Neuronal stem cell (in vitro differentiated cells): ENCODE data around the gene LILRB3.

Source experiments
- DNase-seq: peaks from one replicate; pipeline ENCODE4 v3.0.0-alpha.2; 2013; ENCODE audit warnings: low spot score
- H2AFZ ChIP-seq: one replicate; pipeline ENCODE4 v1.6.1; 2013; ENCODE audit warnings: mild to moderate bottlenecking, low read length, inconsistent platforms
- H2AK5ac ChIP-seq: 2 replicates; pipeline ENCODE4 v1.6.1; 2013; ENCODE audit warnings: low read depth, mild to moderate bottlenecking, inconsistent platforms, low read length, moderate library complexity, mixed read lengths
- H2BK120ac ChIP-seq: 2 replicates; pipeline ENCODE4 v1.6.1; 2013; ENCODE audit warnings: low read depth, mild to moderate bottlenecking, inconsistent platforms, low read length, moderate library complexity, mixed read lengths
- H2BK12ac ChIP-seq: one replicate; pipeline ENCODE4 v1.6.1; 2013; ENCODE audit warnings: low read length, inconsistent platforms
- H2BK15ac ChIP-seq: 2 replicates; pipeline ENCODE4 v1.6.1; 2013; ENCODE audit warnings: mild to moderate bottlenecking, low read length, inconsistent platforms, mixed read lengths
- H2BK5ac ChIP-seq: one replicate; pipeline ENCODE4 v1.6.1; 2013; ENCODE audit warnings: inconsistent platforms, mild to moderate bottlenecking, low read length, moderate library complexity
- H3K14ac ChIP-seq: one replicate; pipeline ENCODE4 v1.6.1; 2013; ENCODE audit warnings: low read length, inconsistent platforms
- H3K18ac ChIP-seq: 2 replicates; pipeline ENCODE4 v1.6.1; 2013; ENCODE audit warnings: low read length, inconsistent platforms
- H3K23ac ChIP-seq: 2 replicates; pipeline ENCODE4 v1.6.1; 2013; ENCODE audit warnings: low read depth, mild to moderate bottlenecking, mixed read lengths, low read length, inconsistent platforms; ENCODE audit not compliant: poor library complexity
- H3K27ac ChIP-seq: replicated peaks from 3 replicates; pipeline ENCODE4 v1.5.1; 2013; ENCODE audit warnings: low read length, inconsistent platforms
- H3K27me3 ChIP-seq, 3 experiments: 2 replicates each; pipeline ENCODE4 v1.6.1; 2013; ENCODE audit warnings: low read length in 3 of 3, mild to moderate bottlenecking in 2 of 3, inconsistent platforms in 1 of 3, low read depth in 1 of 3, mixed read lengths in 1 of 3, moderate library complexity in 1 of 3; ENCODE audit not compliant: control insufficient read depth in 3 of 3, insufficient read depth in 3 of 3
- H3K36me3 ChIP-seq, 2 donors: replicated peaks in 1 of 2; 2 replicates each; pipeline ENCODE4 v1.6.1; 2013; ENCODE audit warnings: low read length in 2 of 2; ENCODE audit not compliant: control insufficient read depth in 2 of 2, insufficient read depth in 2 of 2
- H3K4ac ChIP-seq: 2 replicates; pipeline ENCODE4 v1.6.1; 2013; ENCODE audit warnings: inconsistent platforms, mild to moderate bottlenecking, low read length, moderate library complexity
- H3K4me1 ChIP-seq, 2 donors: 1 replicate in 1 of 2; 2 replicates in 1 of 2; pipeline ENCODE4 v1.6.1; 2013; ENCODE audit warnings: low read length in 2 of 2, low read depth in 1 of 2; ENCODE audit not compliant: control insufficient read depth in 2 of 2, insufficient read depth in 1 of 2
- H3K4me2 ChIP-seq: one replicate; pipeline ENCODE4 v1.6.1; 2013; ENCODE audit warnings: mild to moderate bottlenecking, low read length, inconsistent platforms; ENCODE audit not compliant: insufficient read depth, poor library complexity, severe bottlenecking
- H3K4me3 ChIP-seq, 2 donors: 2 replicates each; pipeline ENCODE4 v1.5.1; 2013; ENCODE audit warnings: low read length in 2 of 2, mild to moderate bottlenecking in 2 of 2, inconsistent platforms in 1 of 2, moderate library complexity in 1 of 2
- H3K79me1 ChIP-seq: one replicate; pipeline ENCODE4 v1.6.1; 2013; ENCODE audit warnings: low read depth, mild to moderate bottlenecking, inconsistent platforms, low read length, moderate library complexity
- H3K9ac ChIP-seq: one replicate; pipeline ENCODE4 v1.6.1; 2013; ENCODE audit warnings: mild to moderate bottlenecking, low read depth, low read length, inconsistent platforms; ENCODE audit not compliant: poor library complexity
- H3K9me3 ChIP-seq, 2 donors: replicated peaks in 1 of 2; 2 replicates each; pipeline versions ENCODE3 to v1.6.1; 2013; ENCODE audit warnings: low read length in 2 of 2, mild to moderate bottlenecking in 2 of 2, inconsistent platforms in 1 of 2, low read depth in 1 of 2, mixed read lengths in 1 of 2, moderate library complexity in 1 of 2; ENCODE audit not compliant: control insufficient read depth in 2 of 2, insufficient read depth in 1 of 2
- H4K8ac ChIP-seq: one replicate; pipeline ENCODE4 v1.6.1; 2013; ENCODE audit warnings: low read depth, mild to moderate bottlenecking, inconsistent platforms, low read length, moderate library complexity
- H4K91ac ChIP-seq: one replicate; pipeline ENCODE4 v1.6.1; 2013; ENCODE audit warnings: low read length, low read depth, mild to moderate bottlenecking, inconsistent platforms; ENCODE audit not compliant: poor library complexity
- WGBS, 2 donors: extraction: QIAGEN DNeasy Blood & Tissue Kit; methylation state at CpG; one replicate each; pipeline ENCODE4 v1.1.7; 2013; ENCODE audit warnings: missing lambda C conversion rate in 2 of 2, mixed read lengths in 1 of 2; ENCODE audit not compliant: insufficient read length in 2 of 2, insufficient replicate concordance in 1 of 2; ENCODE audit errors: extremely low coverage in 2 of 2; 5-methylcytosine and 5-hydroxymethylcytosine counted together

LILRB3 gene

GRCh38 chr19:54189735-54190502, 32.9 kb downstream of the LILRB3 start:
- Histone ChIP-seq H3K27ac (peak overlapping the region; percentile 97), H2AFZ (peak overlapping the region; percentile 94), H3K36me3 (peaks cover 20 to 47% of the 10 kb centered on the region in 2 donors), H3K18ac (peak overlapping the region; percentile 100), H3K4me2 (peak overlapping the region; percentile 91), H2AK5ac (peak overlapping the region; percentile 63), H3K4me1 (peaks cover 8% of the 10 kb centered on the region in 2 donors), H2BK5ac (peak overlapping the region; percentile 93), H2BK15ac (peak overlapping the region; percentile 97), H3K27me3 (no peaks in the 10 kb centered on the region), H3K23ac (peak overlapping the region; percentile 85), H3K14ac (no peak overlapping the region), H3K9me3 (no peaks in the 10 kb centered on the region), H3K79me1 (peaks cover 15% of the 10 kb centered on the region), H2BK12ac (no peak overlapping the region), H2BK120ac (peak overlapping the region; percentile 94), H3K4me3 (peak overlapping the region; percentile 77 to 79), H3K9ac (peak overlapping the region; percentile 99), H4K8ac (no peak overlapping the region), H3K4ac (peak overlapping the region; percentile 84), H4K91ac (peak overlapping the region; percentile 85)
- WGBS, 2 donors: no CpG with 5 or more reads among the region's 65 CpGs
- DNase-seq: peak; percentile 100

DNA sequence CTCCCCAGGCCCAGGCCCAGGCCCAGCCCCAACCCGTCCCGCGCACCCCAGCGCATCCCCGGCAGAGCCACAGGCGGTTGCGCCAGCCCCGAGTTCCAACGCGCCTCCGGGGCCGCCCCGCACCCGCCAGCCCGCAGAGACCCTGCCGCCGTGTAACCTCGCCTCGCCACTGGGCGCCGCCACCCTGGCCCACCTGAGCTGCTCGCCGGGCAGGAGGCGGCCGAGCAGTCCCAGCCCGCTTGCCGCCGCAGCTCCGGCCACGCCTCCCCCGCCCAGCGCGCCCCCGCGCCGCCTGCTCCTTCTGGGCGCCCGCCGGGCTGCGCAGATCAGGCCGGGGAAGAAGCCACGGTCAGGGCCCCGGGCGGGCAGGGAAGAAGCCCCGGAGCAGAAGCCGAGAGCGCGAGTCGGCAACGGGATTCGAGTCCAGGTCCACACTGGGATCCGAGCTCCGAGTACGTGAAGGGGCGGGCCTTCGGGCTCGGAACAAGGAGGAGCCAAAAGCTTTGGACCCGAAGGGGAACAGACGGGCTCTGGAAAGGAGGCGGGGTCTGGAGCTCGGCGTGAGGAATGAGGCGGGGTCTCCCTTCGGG, 33.6 kb downstream of the LILRB3 start, which contains the start of gene MBOAT7:
TSS of gene MBOAT7 (minus strand) at position 436 of the 590 bp plus-strand sequence. CDS start 1,072 bp downstream, outside the sequence.
- H3K4me1 ChIP-seq: peaks cover 8% of the 10 kb centered on the region in 2 donors
- no peaks in the 10 kb centered on the region for H3K27me3 ChIP-seq

DNA sequence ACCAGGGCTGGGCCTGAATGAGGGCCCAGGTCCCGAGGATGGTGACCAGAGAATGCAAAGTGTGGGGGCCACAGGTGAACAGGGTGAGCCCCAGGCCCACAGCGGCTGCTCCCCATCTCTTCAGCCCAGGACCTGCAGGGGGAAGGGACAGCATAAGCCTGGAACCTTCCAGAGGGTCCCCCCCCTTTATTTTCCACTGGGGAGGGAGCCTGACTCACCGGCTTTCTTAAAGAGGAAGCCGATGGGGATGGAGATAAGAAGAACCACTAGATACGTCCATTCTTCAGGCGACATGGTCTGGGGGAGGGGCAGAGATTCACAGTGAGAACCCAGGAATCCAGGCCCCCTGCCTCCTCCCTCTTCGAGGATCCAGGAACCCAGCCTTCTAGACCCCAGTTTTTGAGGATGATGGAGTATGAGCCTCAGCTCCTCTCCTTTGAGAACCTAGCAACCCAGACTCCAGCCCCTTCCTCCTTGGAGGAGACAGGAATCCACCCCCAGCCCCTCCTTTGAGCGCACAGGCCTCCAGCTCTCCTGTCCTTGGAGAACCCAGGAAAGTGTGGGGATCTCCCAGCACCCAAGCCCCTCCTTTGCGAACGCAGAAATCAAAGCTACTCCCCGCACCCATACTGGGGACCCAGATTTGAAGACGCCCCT, 34.5 kb downstream of the LILRB3 start:
- H3K23ac ChIP-seq: peak overlapping the region; percentile 18
- H3K4me1 ChIP-seq: peaks cover 8% of the 10 kb centered on the region in 2 donors
- H2AK5ac ChIP-seq: peak overlapping the region; percentile 90
- H3K18ac ChIP-seq: peak overlapping the region; percentile 99
- H3K9ac ChIP-seq: peak overlapping the region; percentile 79
- peak overlapping the region; percentile 11 for H2BK15ac ChIP-seq
- peak overlapping the region; percentile 77 to 96 for H3K4me3 ChIP-seq
- H2BK5ac ChIP-seq: peak overlapping the region; percentile 97
- H2BK120ac ChIP-seq: no peak overlapping the region
- H3K14ac ChIP-seq: no peak overlapping the region
- no peak overlapping the region for H4K91ac ChIP-seq
- H4K8ac ChIP-seq: no peak overlapping the region
- H2BK12ac ChIP-seq: no peak overlapping the region
- H2AFZ ChIP-seq: peak overlapping the region; percentile 98
- peak overlapping the region; percentile 83 for H3K4me2 ChIP-seq
- DNase-seq: no peak
- H3K36me3 ChIP-seq: peaks cover 23 to 42% of the 10 kb centered on the region in 2 donors
- H3K4ac ChIP-seq: no peak overlapping the region
- no peaks in the 10 kb centered on the region for H3K9me3 ChIP-seq
- no CpG with 5 or more reads among the region's 12 CpGs for WGBS, 2 donors
- H3K27me3 ChIP-seq: no peaks in the 10 kb centered on the region
- peaks cover 15% of the 10 kb centered on the region for H3K79me1 ChIP-seq
- H3K27ac ChIP-seq: no peak overlapping the region

More for the DNA sequence above, 33.6 kb downstream of the LILRB3 start, which contains the start of gene MBOAT7:
- Histone ChIP-seq H3K27ac (peak within 1 kb of the TSS; percentile 98), H2AFZ (peak within 1 kb of the TSS; percentile 98), H3K14ac (peak within 1 kb of the TSS; percentile 94), H3K4me2 (peak within 1 kb of the TSS; percentile 91), H2AK5ac (peak within 1 kb of the TSS; percentile 63), H3K79me1 (peaks cover 15% of the 10 kb centered on the region), H2BK15ac (peak within 1 kb of the TSS; percentile 97), H3K4me3 (peak within 1 kb of the TSS; percentile 77 to 96), H3K9ac (peak within 1 kb of the TSS; percentile 99), H3K36me3 (peaks cover 20 to 42% of the 10 kb centered on the region in 2 donors), H3K23ac (peak within 1 kb of the TSS; percentile 95), H2BK120ac (peak within 1 kb of the TSS; percentile 94), H3K4ac (peak within 1 kb of the TSS; percentile 84), H4K91ac (peak within 1 kb of the TSS; percentile 85), H2BK5ac (peak within 1 kb of the TSS; percentile 97), H3K18ac (peak within 1 kb of the TSS; percentile 100), H3K9me3 (no peaks in the 10 kb centered on the region), H4K8ac (peak within 1 kb of the TSS; percentile 43), H2BK12ac (peak within 1 kb of the TSS; percentile 58)
- WGBS, 2 donors: no CpG with 5 or more reads among the region's 64 CpGs
- DNase-seq: no peak
